HEK293 (cell line): ENCODE measurements around the gene ARHGAP25.

Source experiments
- GLIS2 ChIP-seq: fragments of 450-650 bp; formaldehyde crosslinking; IDR thresholded peaks from 2 replicates; pipeline ENCODE4 v1.5.1; 2016; ENCODE audit warnings: missing biosample characterization, missing genetic modification characterization
- KLF10 ChIP-seq: fragments of 450-650 bp; IDR thresholded peaks from 2 replicates; pipeline ENCODE4 v1.5.1; 2018; ENCODE audit warnings: missing biosample characterization, mild to moderate bottlenecking, missing genetic modification characterization
- PRDM10 ChIP-seq: fragments of 450-650 bp; formaldehyde crosslinking; IDR thresholded peaks from 2 replicates; pipeline ENCODE4 v1.5.1; 2016; ENCODE audit warnings: missing biosample characterization, missing genetic modification characterization
- ZBTB1 ChIP-seq: fragments of 450-650 bp; formaldehyde crosslinking; IDR thresholded peaks from 2 replicates; pipeline ENCODE4 v1.5.1; 2016; ENCODE audit warnings: missing biosample characterization, missing genetic modification characterization
- ZBTB7A ChIP-seq: fragments of 450-650 bp; formaldehyde crosslinking; IDR thresholded peaks from 2 replicates; pipeline ENCODE4 v1.5.1; 2016; ENCODE audit warnings: low read depth, missing biosample characterization, missing genetic modification characterization
- ZNF121 ChIP-seq: fragments of 450-650 bp; formaldehyde crosslinking; IDR thresholded peaks from 2 replicates; pipeline ENCODE4 v1.5.1; 2016; ENCODE audit warnings: missing biosample characterization, missing genetic modification characterization
- ZNF16 ChIP-seq: fragments of 450-650 bp; formaldehyde crosslinking; IDR thresholded peaks from 2 replicates; pipeline ENCODE4 v1.5.1; 2016; ENCODE audit warnings: low read depth, missing biosample characterization, missing genetic modification characterization
- ZNF580 ChIP-seq: fragments of 450-650 bp; formaldehyde crosslinking; IDR thresholded peaks from 2 replicates; pipeline ENCODE4 v1.5.1; 2016; ENCODE audit warnings: missing biosample characterization, missing genetic modification characterization
- ZNF596 ChIP-seq: fragments of 450-650 bp; IDR thresholded peaks from 2 replicates; pipeline ENCODE4 v1.5.0; 2018; ENCODE audit warnings: missing biosample characterization, mild to moderate bottlenecking, missing genetic modification characterization, moderate library complexity
- ZNF792 ChIP-seq: fragments of 450-650 bp; formaldehyde crosslinking; IDR thresholded peaks from 2 replicates; pipeline ENCODE4 v1.5.1; 2016; ENCODE audit warnings: missing biosample characterization, missing genetic modification characterization

- TF ChIP-seq PRDM10: no peak
- no peak for TF ChIP-seq ZNF596 (tag by site-specific recombination)
- no peak for TF ChIP-seq KLF10 (tag by site-specific recombination)
- TF ChIP-seq ZBTB7A (tag by site-specific recombination): no peak
- no peak for TF ChIP-seq ZNF580 (tag by site-specific recombination)
- no peak for TF ChIP-seq ZNF792
- TF ChIP-seq ZBTB1: no peak
- TF ChIP-seq GLIS2 (tag by site-specific recombination): no peak
- no peak for TF ChIP-seq ZNF121 (tag by site-specific recombination)
- TF ChIP-seq ZNF16: no peak
These were observed 33.9 kb downstream of the ARHGAP25 start for GRCh38 chr2:68768461-68768860.
